ENCODE measurements around the gene FSTL5. TPM values are rescaled to one million over a fixed set of nuclear protein-coding genes. Genes with fewer than 3 reads are reported as not detected.

Gene FSTL5
- total and polyA plus RNA-seq, 9 of the 15 experiments (the other 6 are each of a cell fraction or from before 2014, with no cell fraction given): 0.09 to 3.1 (median 0.50) TPM; not detected in 1

GRCh38 chr4:162162672-162163071 is 1.1 kb downstream of the FSTL5 start:
- CTCF ChIA-PET (ENCODE audit: low intra/inter-chr PET ratio): no interaction called here
- Histone ChIP-seq H3K27me3 (ENCODE audit: control insufficient read depth in 2 of 2, insufficient read depth in 2 of 2, low read length in 2 of 2) (no peaks in the 10 kb centered on the region), H3K4me1 (replicated peaks in 1 of 2; ENCODE audit: control insufficient read depth in 2 of 2, insufficient read depth in 2 of 2, low read length in 2 of 2) (no peaks in the 10 kb centered on the region), H3K9me1 (ENCODE audit: control insufficient read depth, insufficient read depth, low read length) (no peaks in the 10 kb centered on the region), H3K79me2 (ENCODE audit: control insufficient read depth, insufficient read depth, low read length) (no peaks in the 10 kb centered on the region), H4K20me1 (replicated peaks; ENCODE audit: control insufficient read depth, insufficient read depth, low read length) (no peaks in the 10 kb centered on the region), H3K9ac (ENCODE audit: insufficient read depth in 1 of 2, low read depth in 2 of 2, low read length in 2 of 2) (no peak overlapping the region), H3K36me3 (ENCODE audit: control insufficient read depth, insufficient read depth, low read length) (no peaks in the 10 kb centered on the region), H3K9me3 (replicated peaks; ENCODE audit: control insufficient read depth, insufficient read depth, low read depth, low read length) (no peaks in the 10 kb centered on the region), H2AFZ (ENCODE audit: low read depth, low read length) (no peak overlapping the region), H3K4me3 (no peak overlapping the region), H3K27ac (ENCODE audit: extremely low read depth, low read depth, low read length) (no peak overlapping the region), H3K4me2 (ENCODE audit: insufficient read depth, low read length) (no peak overlapping the region)
- ATAC-seq (no peak), DNase-seq (ENCODE audit: extremely low read depth in 1 of 4, low spot score in 3 of 4) (no peak), FAIRE-seq (no peak)
- POLR2A ChIA-PET: no interaction called here
- WGBS (ENCODE audit: insufficient coverage, low coverage, missing lambda C conversion rate): no CpG with 5 or more reads among the region's 2 CpGs
- intact Hi-C loops (cut with micrococcal nuclease): no loop called here
- in situ Hi-C loops (cut with MboI): no loop called here
- TF ChIP-seq ZNF696 (CRISPR knock-in tag; conservative IDR thresholded peaks at IDR 0.05) (no peak), ESRRB (CRISPR knock-in tag; IDR thresholded peaks at IDR 0.05; ENCODE audit: borderline replicate concordance) (no peak), PYGO2 (tag; IDR thresholded peaks at IDR 0.05) (no peak), ZNF146 (CRISPR knock-in tag; IDR thresholded peaks at IDR 0.05; ENCODE audit: unreplicated experiment) (no peak), NCOA2 (IDR thresholded peaks at IDR 0.05; ENCODE audit: partially characterized antibody in 2 of 2) (no peak), CHD4 (IDR thresholded peaks at IDR 0.05; ENCODE audit: insufficient read depth, insufficient replicate concordance, low read depth, low read length, poor library complexity, severe bottlenecking) (no peak), HBP1 (CRISPR knock-in tag; IDR thresholded peaks at IDR 0.05) (no peak)
- BruUV-seq (replicated peaks): no TSS peak
